Effector memory CD4-positive, alpha-beta T cell (primary cell): ENCODE measurements around the gene HMCN2.

ENCODE experiments used
- DNase-seq, 3 donors: peaks; one replicate each; pipeline ENCODE4 v3.0.0-alpha.2; 2020
- H3K27ac ChIP-seq: 2 replicates; pipeline ENCODE4 v1.7.0; 2013; ENCODE audit warnings: mild to moderate bottlenecking, low read length, moderate library complexity; ENCODE audit not compliant: insufficient read depth, poor library complexity, severe bottlenecking
- H3K27me3 ChIP-seq: replicated peaks from 2 replicates; pipeline ENCODE4 v1.7.0; 2013; ENCODE audit warnings: mild to moderate bottlenecking, low read length; ENCODE audit not compliant: insufficient read depth, control insufficient read depth, poor library complexity, severe bottlenecking
- H3K36me3 ChIP-seq: 2 replicates; pipeline ENCODE4 v1.7.0; 2013; ENCODE audit warnings: mild to moderate bottlenecking, low read length, moderate library complexity; ENCODE audit not compliant: control insufficient read depth, insufficient read depth
- H3K4me1 ChIP-seq: 2 replicates; pipeline ENCODE4 v1.7.0; 2013; ENCODE audit warnings: low read length, mild to moderate bottlenecking; ENCODE audit not compliant: control insufficient read depth, insufficient read depth, poor library complexity, severe bottlenecking
- H3K4me3 ChIP-seq: 2 replicates; pipeline ENCODE4 v1.7.0; 2013; ENCODE audit warnings: low read length, low read depth, mild to moderate bottlenecking; ENCODE audit not compliant: insufficient read depth, poor library complexity, severe bottlenecking
- H3K9me3 ChIP-seq: 2 replicates; pipeline ENCODE4 v1.7.0; 2013; ENCODE audit warnings: mild to moderate bottlenecking, low read length, moderate library complexity; ENCODE audit not compliant: control insufficient read depth

Gene HMCN2

DNA sequence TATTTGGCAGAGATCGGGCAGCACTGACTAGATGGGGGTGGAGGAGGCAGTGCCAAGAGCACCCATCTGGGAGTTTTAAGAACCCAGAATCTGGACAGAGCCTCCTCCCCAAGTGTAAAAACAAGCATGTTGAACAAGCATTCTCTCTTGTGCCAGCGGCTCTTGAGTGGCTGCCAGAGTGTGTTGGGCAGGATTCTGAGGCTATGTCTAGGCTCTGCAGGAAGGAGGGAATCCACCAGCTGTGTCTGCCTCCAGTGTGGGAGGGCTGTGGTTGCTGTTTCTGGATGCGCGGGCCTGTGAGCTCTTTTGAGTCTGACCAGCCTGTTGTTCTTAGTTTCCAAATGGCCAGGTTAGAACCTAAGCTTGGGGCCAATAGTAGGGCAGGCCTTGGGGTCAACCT lies 39.8 kb downstream of the HMCN2 start:
- Histone ChIP-seq H3K27ac (no peak overlapping the region), H3K4me3 (no peak overlapping the region), H3K9me3 (no peaks in the 10 kb centered on the region), H3K27me3 (no peaks in the 10 kb centered on the region), H3K4me1 (no peaks in the 10 kb centered on the region), H3K36me3 (no peaks in the 10 kb centered on the region)
- DNase-seq = no peak

DNA sequence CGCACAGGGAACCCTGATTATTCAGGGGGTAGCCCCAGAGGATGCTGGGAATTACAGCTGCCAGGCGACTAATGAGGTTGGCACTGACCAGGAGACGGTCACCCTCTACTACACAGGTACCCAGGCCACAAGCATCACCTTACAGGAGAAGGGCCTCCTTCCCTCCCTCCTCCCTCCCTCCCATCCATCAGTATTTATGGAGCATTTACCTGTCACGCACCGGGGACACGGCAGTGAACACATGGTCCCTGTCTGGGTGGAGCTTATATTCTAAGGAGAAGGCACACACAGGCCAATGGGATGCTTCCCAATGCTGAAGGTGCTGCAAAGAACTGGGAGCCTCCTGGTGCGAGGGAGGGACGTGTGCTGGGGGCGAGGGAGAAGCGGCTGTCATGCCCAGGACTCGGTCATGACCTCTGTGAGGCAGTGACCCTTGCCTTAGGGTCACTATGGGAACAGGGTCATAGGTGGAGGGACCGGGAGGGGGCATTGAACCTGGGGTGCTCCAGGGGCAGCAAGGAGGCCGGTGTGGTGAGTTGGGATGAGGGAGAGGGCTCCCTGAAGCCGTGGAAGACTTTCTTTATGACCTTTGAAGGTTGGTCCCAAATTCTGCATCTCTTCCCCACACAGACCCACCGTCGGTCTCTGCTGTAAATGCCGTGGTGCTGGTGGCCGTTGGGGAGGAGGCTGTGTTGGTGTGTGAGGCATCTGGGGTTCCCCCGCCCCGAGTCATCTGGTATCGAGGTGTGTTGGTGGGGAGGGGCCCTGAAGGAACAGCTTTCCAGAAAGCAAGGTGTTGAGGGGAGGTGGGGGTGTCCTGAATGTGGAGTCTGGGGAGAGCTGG lies 41.5 kb downstream of the HMCN2 start:
- Histone ChIP-seq H3K27ac (no peak overlapping the region), H3K9me3 (no peaks in the 10 kb centered on the region), H3K4me1 (no peaks in the 10 kb centered on the region), H3K27me3 (no peaks in the 10 kb centered on the region), H3K36me3 (no peaks in the 10 kb centered on the region), H3K4me3 (no peak overlapping the region)
- DNase-seq = no peak

GRCh38 chr9:130307667-130307943 lies 42.0 kb downstream of the HMCN2 start:
- Histone ChIP-seq H3K9me3 (no peaks in the 10 kb centered on the region), H3K27me3 (no peaks in the 10 kb centered on the region), H3K4me3 (no peak overlapping the region), H3K36me3 (no peaks in the 10 kb centered on the region), H3K27ac (no peak overlapping the region), H3K4me1 (no peaks in the 10 kb centered on the region)
- no peak for DNase-seq

GRCh38 chr9:130308081-130308571 lies 42.6 kb downstream of the HMCN2 start:
- no peak overlapping the region for H3K4me3 ChIP-seq
- no peaks in the 10 kb centered on the region for H3K4me1 ChIP-seq
- H3K9me3 ChIP-seq = no peaks in the 10 kb centered on the region
- H3K27me3 ChIP-seq = no peaks in the 10 kb centered on the region
- no peaks in the 10 kb centered on the region for H3K36me3 ChIP-seq
- DNase-seq = no peak
- no peak overlapping the region for H3K27ac ChIP-seq

DNA sequence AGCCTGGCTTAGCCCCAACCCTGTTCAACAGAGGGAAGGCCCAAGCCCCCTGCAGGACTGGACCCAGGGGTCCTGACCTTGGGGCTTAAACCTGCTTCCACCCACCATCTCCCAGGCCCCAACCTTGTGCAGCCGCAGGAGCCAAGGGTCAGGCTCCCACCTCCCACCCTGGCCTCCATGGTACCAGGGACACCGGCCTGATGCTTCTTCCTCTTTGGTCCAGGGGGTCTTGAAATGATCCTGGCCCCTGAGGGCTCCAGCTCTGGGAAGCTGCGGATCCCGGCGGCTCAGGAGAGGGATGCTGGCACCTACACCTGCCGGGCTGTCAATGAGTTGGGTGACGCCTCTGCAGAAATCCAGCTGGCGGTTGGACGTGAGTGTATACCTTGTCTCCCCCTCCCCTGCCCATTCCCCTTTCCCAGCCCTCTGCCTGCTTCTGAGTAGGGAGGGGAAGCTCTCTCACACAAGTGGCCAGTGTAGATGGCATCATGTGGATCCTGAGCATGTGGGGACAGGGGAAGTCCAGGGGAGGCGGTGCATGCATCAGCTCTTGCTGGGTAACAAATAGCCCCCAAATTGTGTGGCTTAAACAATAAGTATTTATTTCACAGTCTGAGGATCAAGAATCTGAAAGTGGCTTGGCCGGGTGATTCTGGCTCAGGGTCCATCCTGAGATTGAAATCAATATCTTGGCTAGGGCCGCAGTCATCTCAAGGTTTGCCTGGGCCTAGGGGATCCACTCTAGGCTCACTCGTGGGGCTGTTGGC lies 44.3 kb downstream of the HMCN2 start:
- Histone ChIP-seq H3K27ac (no peak overlapping the region), H3K9me3 (no peaks in the 10 kb centered on the region), H3K36me3 (no peaks in the 10 kb centered on the region), H3K4me3 (no peak overlapping the region), H3K4me1 (no peaks in the 10 kb centered on the region), H3K27me3 (no peaks in the 10 kb centered on the region)
- DNase-seq = no peak

DNA sequence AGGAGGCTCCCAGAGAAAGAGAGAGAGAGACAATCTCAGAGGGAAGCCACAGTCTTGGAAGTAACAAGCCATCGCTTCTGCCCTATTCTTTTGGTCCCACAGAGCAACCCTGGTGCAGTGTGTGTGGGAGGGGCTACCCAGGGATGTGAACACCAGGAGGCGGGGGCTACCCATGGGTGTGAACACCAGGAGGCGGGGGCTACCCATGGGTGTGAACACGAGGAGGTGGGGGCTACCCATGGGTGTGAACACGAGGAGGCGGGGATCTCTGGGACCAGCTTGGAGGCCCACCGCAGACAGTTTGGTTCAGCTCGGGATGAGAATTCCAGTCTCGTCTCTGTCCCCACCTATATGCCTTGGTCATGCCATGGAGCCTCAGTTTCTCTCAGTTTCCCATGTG lies 44.9 kb downstream of the HMCN2 start:
- Histone ChIP-seq H3K27ac (no peak overlapping the region), H3K36me3 (no peaks in the 10 kb centered on the region), H3K4me1 (no peaks in the 10 kb centered on the region), H3K4me3 (no peak overlapping the region), H3K9me3 (no peaks in the 10 kb centered on the region), H3K27me3 (no peaks in the 10 kb centered on the region)
- DNase-seq = no peak

DNA sequence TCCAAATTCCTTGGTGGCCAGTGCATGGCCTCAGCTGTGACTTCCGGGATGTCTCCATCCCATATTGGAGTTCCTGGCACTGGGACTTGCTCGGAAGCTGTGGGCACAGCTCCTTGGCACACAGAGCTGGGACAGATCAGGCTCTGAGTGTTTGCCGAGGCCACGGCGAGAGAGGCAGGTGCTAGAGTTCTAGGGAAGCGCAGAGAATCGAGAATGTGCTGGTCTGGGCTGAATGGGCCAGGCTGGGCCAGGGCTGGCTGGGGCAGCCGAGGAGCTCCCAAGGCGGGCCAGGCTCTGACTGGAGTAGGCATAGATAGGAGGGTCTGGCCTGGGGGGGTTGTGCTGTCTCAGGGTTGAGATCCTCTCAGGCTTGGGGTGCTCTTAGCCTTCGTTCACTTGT lies 45.4 kb downstream of the HMCN2 start:
- Histone ChIP-seq H3K36me3 (no peaks in the 10 kb centered on the region), H3K9me3 (no peaks in the 10 kb centered on the region), H3K27me3 (no peaks in the 10 kb centered on the region), H3K4me1 (no peaks in the 10 kb centered on the region), H3K4me3 (no peak overlapping the region), H3K27ac (no peak overlapping the region)
- no peak for DNase-seq

GRCh38 chr9:130311408-130312140 lies 46.0 kb downstream of the HMCN2 start:
- Histone ChIP-seq H3K4me3 (no peak overlapping the region), H3K9me3 (no peaks in the 10 kb centered on the region), H3K4me1 (no peaks in the 10 kb centered on the region), H3K27ac (no peak overlapping the region), H3K27me3 (no peaks in the 10 kb centered on the region), H3K36me3 (no peaks in the 10 kb centered on the region)
- DNase-seq = no peak

DNA sequence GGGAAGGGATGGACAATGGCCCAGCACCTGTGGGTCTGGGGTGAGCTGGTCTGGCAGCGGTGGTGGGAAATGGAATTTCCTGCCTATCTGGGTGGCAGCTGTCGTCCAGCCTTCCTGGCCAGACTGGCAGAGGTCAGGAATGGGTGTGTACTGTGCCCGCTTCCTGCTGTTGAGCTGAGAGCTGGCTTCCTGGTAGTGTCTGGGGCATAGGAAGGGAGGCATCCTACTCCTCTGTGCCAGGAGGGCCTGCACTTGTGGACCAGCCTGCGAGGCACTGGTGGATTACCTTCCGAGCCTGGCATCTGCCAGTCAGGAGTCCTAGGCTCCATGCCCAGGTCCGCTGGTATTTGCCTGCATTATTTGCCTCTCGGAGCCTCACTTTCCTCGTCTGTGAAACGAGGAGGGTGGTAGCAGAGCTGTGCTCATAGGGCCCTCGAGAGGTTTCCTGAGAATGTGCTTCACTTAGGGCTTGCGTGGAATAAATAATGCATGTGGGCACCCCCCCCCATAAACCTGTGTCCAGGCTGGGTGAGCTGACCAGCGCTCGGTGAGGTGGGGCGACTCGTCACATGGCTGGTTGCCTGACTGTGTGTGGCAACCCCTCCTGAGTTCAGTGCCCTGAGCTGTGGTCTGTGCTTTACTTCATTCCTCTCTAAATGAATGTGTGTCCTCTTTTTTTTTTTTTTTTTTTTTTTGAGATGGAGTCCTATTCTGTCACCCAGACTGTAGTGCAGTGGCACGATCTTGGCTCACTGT lies 47.7 kb downstream of the HMCN2 start:
- Histone ChIP-seq H3K27ac (no peak overlapping the region), H3K36me3 (no peaks in the 10 kb centered on the region), H3K4me1 (no peaks in the 10 kb centered on the region), H3K9me3 (no peaks in the 10 kb centered on the region), H3K27me3 (no peaks in the 10 kb centered on the region), H3K4me3 (no peak overlapping the region)
- DNase-seq = no peak
